MG63 (cell line): ENCODE results near the gene BRI3. TPM values are rescaled to one million over a fixed set of nuclear protein-coding genes. Genes with fewer than 3 reads are reported as not detected.

ENCODE experiments used
- total RNA-seq: library from RNA; depleted of rRNA; stranded (reverse); fragments of >200 nt; shearing (Covaris generic); gene quantifications from 2 replicates; pipeline ENCODE4 v1.2.3, GENCODE V29; 2014; ENCODE audit warnings: low replicate concordance; rRNA removed

The BRI3 gene
- total RNA-seq, 1 experiment from 2014 or later = 37.3 TPM

Other genes starting within 250 kb of the BRI3 start
- 2.6 and 4.8 TPM in 2 replicates for gene LMTK2, start 174.8 kb upstream of the BRI3 start, total RNA-seq
- gene BHLHA15, start 70.2 kb upstream of the BRI3 start, total RNA-seq = 0.74 TPM in 1 of 2 replicates, not detected in the other
- gene TECPR1, start 29.5 kb upstream of the BRI3 start, total RNA-seq = 4.8 and 9.5 TPM in 2 replicates
- gene BAIAP2L1, start 119.4 kb downstream of the BRI3 start, total RNA-seq = 9.6 and 11.0 TPM in 2 replicates